GM12865 (cell line): ENCODE data around the gene AXIN1.

Experiments used
- DNase-seq: peaks from one replicate; pipeline ENCODE4 v3.0.0; 2010; ENCODE audit warnings: low read depth
- H3K4me3 ChIP-seq: 2 replicates; pipeline ENCODE4 v1.5.1; 2011; ENCODE audit warnings: mild to moderate bottlenecking, low read depth, low read length, control low read depth
- TF ChIP-seq, protein P1 (sequence below): IDR thresholded peaks from 2 replicates; pipeline ENCODE4 v1.5.1; 2011; ENCODE audit warnings: low read length, control low read depth, low read depth, inconsistent platforms; ENCODE audit not compliant: insufficient read depth; ENCODE audit errors: missing control alignments

AXIN1 gene

GRCh38 chr16:320206-320605, 32.3 kb downstream of the AXIN1 start:
- TF ChIP-seq, protein P1, sequence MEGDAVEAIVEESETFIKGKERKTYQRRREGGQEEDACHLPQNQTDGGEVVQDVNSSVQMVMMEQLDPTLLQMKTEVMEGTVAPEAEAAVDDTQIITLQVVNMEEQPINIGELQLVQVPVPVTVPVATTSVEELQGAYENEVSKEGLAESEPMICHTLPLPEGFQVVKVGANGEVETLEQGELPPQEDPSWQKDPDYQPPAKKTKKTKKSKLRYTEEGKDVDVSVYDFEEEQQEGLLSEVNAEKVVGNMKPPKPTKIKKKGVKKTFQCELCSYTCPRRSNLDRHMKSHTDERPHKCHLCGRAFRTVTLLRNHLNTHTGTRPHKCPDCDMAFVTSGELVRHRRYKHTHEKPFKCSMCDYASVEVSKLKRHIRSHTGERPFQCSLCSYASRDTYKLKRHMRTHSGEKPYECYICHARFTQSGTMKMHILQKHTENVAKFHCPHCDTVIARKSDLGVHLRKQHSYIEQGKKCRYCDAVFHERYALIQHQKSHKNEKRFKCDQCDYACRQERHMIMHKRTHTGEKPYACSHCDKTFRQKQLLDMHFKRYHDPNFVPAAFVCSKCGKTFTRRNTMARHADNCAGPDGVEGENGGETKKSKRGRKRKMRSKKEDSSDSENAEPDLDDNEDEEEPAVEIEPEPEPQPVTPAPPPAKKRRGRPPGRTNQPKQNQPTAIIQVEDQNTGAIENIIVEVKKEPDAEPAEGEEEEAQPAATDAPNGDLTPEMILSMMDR, result no peak
- no peak overlapping the region for H3K4me3 ChIP-seq
- no peak for DNase-seq

DNA sequence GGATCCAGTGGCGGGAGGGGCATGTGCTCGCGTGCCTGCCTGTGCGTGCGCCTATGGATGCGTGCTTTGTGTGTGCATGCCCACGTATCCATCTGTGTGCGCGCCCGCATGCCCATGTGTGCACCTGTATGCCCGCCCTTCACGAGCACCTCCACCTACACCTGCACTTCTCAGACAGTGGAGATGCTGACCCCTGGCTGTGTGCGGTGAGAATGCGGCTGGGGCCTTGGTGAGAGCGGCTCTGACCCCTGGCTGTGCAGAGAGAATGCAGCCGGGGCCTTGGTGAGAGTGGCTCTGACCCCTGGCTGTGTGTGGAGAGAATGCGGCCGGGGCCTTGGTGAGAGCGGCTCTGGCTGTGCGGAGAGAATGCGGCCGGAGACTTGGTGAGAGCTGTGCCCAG, 33.9 kb downstream of the AXIN1 start:
- H3K4me3 ChIP-seq, result no peak overlapping the region
- TF ChIP-seq, protein P1, result no peak
- DNase-seq, result no peak

DNA sequence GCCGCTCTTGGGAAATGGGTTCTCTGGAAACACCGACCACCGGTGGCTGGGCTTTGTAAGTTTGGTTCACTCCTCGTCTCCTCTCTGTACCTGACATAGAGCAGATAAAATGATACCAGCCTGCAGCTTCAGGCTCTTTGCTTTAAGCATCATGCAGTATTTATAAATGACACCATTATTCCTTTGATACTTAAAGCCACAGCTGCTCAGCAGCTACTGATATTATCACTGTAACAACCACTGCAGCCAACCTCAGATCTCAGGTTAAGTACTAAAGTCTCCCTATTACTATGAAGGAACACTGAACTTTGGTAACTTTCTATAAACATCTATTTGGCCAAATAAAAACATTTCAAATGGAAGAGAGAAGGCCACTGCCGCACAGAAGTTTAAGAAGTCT, 34.9 kb downstream of the AXIN1 start:
- TF ChIP-seq, protein P1, result no peak
- DNase-seq, result no peak
- no peak overlapping the region for H3K4me3 ChIP-seq

DNA sequence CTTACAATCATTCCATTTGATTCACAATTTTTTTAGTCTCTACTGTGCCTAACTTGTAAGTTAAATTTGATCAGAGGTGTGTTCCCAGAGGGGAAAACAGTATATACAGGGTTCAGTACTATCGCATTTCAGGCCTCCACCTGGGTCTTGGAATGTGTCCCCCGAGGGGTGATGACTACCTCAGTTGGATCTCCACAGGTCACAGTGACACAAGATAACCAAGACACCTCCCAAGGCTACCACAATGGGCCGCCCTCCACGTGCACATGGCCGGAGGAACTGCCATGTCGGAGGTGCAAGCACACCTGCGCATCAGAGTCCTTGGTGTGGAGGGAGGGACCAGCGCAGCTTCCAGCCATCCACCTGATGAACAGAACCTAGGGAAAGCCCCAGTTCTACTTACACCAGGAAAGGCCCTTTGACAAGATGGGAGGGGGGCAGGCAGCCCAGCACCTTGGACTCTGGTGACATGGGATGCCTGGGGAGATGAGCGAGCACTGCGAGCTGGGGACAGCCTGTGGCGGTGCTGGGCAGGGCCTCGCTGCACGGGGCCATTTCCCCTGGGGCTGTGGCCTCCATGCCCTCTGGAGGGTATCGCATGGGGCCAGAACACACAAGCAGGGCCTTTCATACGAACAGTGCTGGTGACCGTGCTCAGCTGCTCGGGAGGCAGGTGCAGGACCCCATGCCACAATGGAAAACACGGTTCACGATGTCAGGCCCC, 35.6 kb downstream of the AXIN1 start:
- TF ChIP-seq, protein P1, result no peak
- DNase-seq, result no peak
- H3K4me3 ChIP-seq, result no peak overlapping the region

DNA sequence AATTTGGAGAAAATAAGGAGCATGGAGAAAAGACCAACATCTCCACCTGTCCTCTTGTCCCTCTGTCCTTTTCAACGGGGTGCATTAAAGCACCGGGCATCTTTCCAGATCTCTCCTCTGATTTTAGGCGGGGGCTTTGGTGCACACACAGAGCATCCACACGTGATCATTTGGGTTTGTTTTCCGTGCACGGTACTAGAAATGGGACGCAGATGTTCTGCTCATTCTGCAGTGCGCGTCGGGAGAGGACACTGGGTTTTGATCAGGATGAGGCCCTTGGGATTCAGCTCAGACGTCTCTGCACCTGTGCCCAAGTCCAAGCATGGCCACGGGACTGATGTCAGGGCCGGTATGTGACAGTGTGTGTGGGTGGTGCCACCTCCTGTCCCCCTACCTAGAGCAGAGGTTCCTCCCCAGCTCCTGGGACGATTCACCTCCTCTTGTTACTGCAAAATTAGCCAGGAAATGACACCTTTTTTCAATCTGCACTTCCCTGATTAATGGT, 37.7 kb downstream of the AXIN1 start:
- no peak for DNase-seq
- TF ChIP-seq, protein P1, result no peak
- H3K4me3 ChIP-seq, result no peak overlapping the region

DNA sequence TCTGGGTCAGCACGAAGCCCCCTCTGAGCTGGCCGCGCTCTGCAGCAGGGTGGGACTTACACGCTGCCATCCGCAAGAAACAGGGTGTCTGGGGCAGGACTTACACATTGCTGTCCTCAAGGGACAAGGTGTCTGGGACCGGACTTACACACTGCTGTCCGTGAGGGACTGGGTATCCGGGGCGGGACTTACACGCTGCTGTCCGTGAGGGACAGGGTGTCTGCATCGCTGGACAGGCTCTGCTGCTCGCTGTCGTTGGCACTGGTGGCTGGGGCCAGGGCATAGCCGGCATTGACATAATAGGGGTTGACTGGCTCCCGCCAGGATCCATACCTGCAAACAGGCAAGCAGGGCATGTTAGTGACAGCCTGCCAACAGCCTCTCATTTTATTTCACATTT, 38.2 kb downstream of the AXIN1 start:
- H3K4me3 ChIP-seq, result no peak overlapping the region
- TF ChIP-seq, protein P1, result no peak
- DNase-seq, result no peak

DNA sequence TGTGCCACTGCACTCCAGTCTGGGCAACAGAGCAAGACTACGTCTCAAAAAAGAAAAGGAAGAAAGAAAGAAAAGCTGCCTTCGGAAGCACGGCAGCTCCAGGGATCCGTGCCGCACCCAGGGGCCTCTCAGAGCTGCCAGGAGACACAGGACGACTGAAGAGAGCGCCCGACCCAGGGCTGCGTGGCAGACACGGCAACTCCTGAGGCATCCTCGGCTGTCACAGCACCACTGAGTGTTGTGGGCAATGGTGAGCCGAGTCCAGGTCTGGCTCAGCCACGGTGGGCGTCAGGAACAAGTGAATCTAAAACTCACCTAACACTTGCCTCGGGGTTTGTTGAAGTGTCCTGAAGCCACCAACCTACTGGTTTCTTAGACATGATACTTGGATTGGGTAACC, 40.8 kb downstream of the AXIN1 start:
- TF ChIP-seq, protein P1, result no peak
- no peak for DNase-seq
- H3K4me3 ChIP-seq, result no peak overlapping the region
